DLD1 (cell line): ENCODE results near the gene OR4D2.

Experiments
- in situ Hi-C: cut with HindIII; loops from 2 replicates; pipeline ENCODE4 v1.10.0; 2017; ENCODE audit warnings: low sequenced_read_pairs

Gene OR4D2

GRCh38 chr17:58166682-58167081 is at the start of gene OR4D2:
TSS of gene OR4D2 (plus strand) at chr17:58166982. CDS start at chr17:58169656, 2,674 bp downstream.
- in situ Hi-C loops = no loop called here

- in situ Hi-C loops = no loop called here
Observed at GRCh38 chr17:58117382-58117781, 49.4 kb upstream of the OR4D2 start.

GRCh38 chr17:58119491-58119890 is 47.3 kb upstream of the OR4D2 start:
- in situ Hi-C loops = no loop called here

- in situ Hi-C loops = no loop called here
Observed at GRCh38 chr17:58120195-58120822, 46.5 kb upstream of the OR4D2 start.

GRCh38 chr17:58121925-58122324 is 44.9 kb upstream of the OR4D2 start:
- in situ Hi-C loops = no loop called here

- in situ Hi-C loops = loop anchor here (25.0 kb wide), 1 partner anchor 141 kb away; the partner anchor contains the start of gene VEZF1
Observed at GRCh38 chr17:58127846-58128245, 38.9 kb upstream of the OR4D2 start.

GRCh38 chr17:58132697-58133096 is 34.1 kb upstream of the OR4D2 start:
- in situ Hi-C loops = loop anchor here (25.0 kb wide), 1 partner anchor 145 kb away; the partner anchor contains the start of gene VEZF1

GRCh38 chr17:58136669-58137279 is 30.0 kb upstream of the OR4D2 start:
- in situ Hi-C loops = loop anchor here (25.0 kb wide), 1 partner anchor 149 kb away; the partner anchor contains the start of gene VEZF1

GRCh38 chr17:58141505-58141904 is 25.3 kb upstream of the OR4D2 start:
- in situ Hi-C loops = loop anchor here (25.0 kb wide), 1 partner anchor 154 kb away; the partner anchor contains the start of gene VEZF1

- in situ Hi-C loops = loop anchor here (25.0 kb wide), 1 partner anchor 156 kb away; the partner anchor contains the start of gene VEZF1
Observed at GRCh38 chr17:58143335-58143734, 23.4 kb upstream of the OR4D2 start.

GRCh38 chr17:58144801-58145200 is 22.0 kb upstream of the OR4D2 start:
- in situ Hi-C loops = loop anchor here (25.0 kb wide), 1 partner anchor 158 kb away; the partner anchor contains the start of gene VEZF1

GRCh38 chr17:58147930-58148434 is 18.8 kb upstream of the OR4D2 start, which contains the start of gene OR4D1:
TSS of gene OR4D1 (plus strand) at chr17:58148384. CDS start at chr17:58155154, 6,770 bp downstream.
- in situ Hi-C loops = loop anchor here (25.0 kb wide), 1 partner anchor 161 kb away; the partner anchor contains the start of gene VEZF1

GRCh38 chr17:58148609-58149008 is 18.2 kb upstream of the OR4D2 start:
- in situ Hi-C loops = loop anchor here (25.0 kb wide), 1 partner anchor 161 kb away; the partner anchor contains the start of gene VEZF1

GRCh38 chr17:58150394-58150793 is 16.4 kb upstream of the OR4D2 start:
- in situ Hi-C loops = no loop called here

- in situ Hi-C loops = no loop called here
Observed at GRCh38 chr17:58153046-58153445, 13.7 kb upstream of the OR4D2 start.

GRCh38 chr17:58153671-58154070 is 13.1 kb upstream of the OR4D2 start:
- in situ Hi-C loops = no loop called here

- in situ Hi-C loops = no loop called here
Observed at GRCh38 chr17:58156839-58157803, 9.7 kb upstream of the OR4D2 start.

- in situ Hi-C loops = no loop called here
Observed at GRCh38 chr17:58158181-58158580, 8.6 kb upstream of the OR4D2 start.

GRCh38 chr17:58161566-58161965 is 5.2 kb upstream of the OR4D2 start:
- in situ Hi-C loops = no loop called here

GRCh38 chr17:58165981-58166380 is 801 bp upstream of the OR4D2 start:
- in situ Hi-C loops = no loop called here

- in situ Hi-C loops = no loop called here
Observed at GRCh38 chr17:58170622-58171021, 3.8 kb downstream of the OR4D2 start.
